Prostate gland (tissue), 2 donors: ENCODE measurements around the gene PLCE1. TPM values are rescaled to one million over a fixed set of nuclear protein-coding genes. Genes with fewer than 3 reads are reported as not detected.

Experiments
- DNase-seq: peaks from one replicate; pipeline ENCODE4 v3.0.0-alpha.2; 2019; ENCODE audit warnings: low spot score
- H3K27ac ChIP-seq, 2 donors: fragments of 200-600 bp; sonication (generic); 2 replicates each; pipeline ENCODE4 v1.5.1; 2017 to 2019
- H3K27me3 ChIP-seq: fragments of 200-600 bp; sonication (generic); replicated peaks from 2 replicates; pipeline ENCODE4 v1.5.1; 2019; ENCODE audit not compliant: insufficient read depth
- H3K36me3 ChIP-seq, 2 donors: fragments of 200-600 bp; sonication (generic); 1 replicate in 1 of 2; 2 replicates in 1 of 2; pipeline versions ENCODE4 v1.5.1 to v1.8.1; 2017 to 2019
- H3K4me1 ChIP-seq: fragments of 200-600 bp; sonication (generic); replicated peaks from 2 replicates; pipeline ENCODE4 v1.5.1; 2019
- H3K4me3 ChIP-seq, 2 donors: fragments of 200-600 bp; sonication (generic); 2 replicates each; pipeline ENCODE4 v1.5.1; 2017 to 2019
- H3K9me3 ChIP-seq: fragments of 200-600 bp; sonication (generic); 2 replicates; pipeline ENCODE4 v1.5.1; 2017
- POLR2A ChIP-seq: fragments of 450-650 bp; IDR thresholded peaks from one replicate; pipeline ENCODE4 v1.6.1; 2016; ENCODE audit warnings: antibody characterized with exemption, mild to moderate bottlenecking
- POLR2AphosphoS5 ChIP-seq: sonication (generic); formaldehyde crosslinking; IDR thresholded peaks from one replicate; pipeline ENCODE4 v1.6.1; 2017; ENCODE audit warnings: antibody characterized with exemption
- WGBS: methylation state at CpG from one replicate; pipeline ENCODE4 v1.1.5; 2018; 5-methylcytosine and 5-hydroxymethylcytosine counted together
- intact Hi-C: fragments of 100-400 bp; cut with DNase I; formaldehyde crosslinking; loops from one replicate; pipeline ENCODE4 v1.14.2; 2022
- total RNA-seq, 2 donors: library from RNA; depleted of rRNA; stranded (reverse); fragments of >200 nt; gene quantifications; one replicate each; pipeline ENCODE4 v1.1.0, GENCODE V29; 2016
- TF ChIP-seq, protein P1 (sequence below), 4 experiments: fragments of 200-600 bp in 2 of 4; fragments of 450-650 bp in 2 of 4; sonication (generic) in 2 of 4; IDR thresholded peaks; 1 replicate in 3 of 4; 2 replicates in 1 of 4; pipeline ENCODE4 v1.5.1; 2016 to 2019; ENCODE audit warnings: antibody characterized with exemption in 4 of 4, mild to moderate bottlenecking in 2 of 4, moderate library complexity in 2 of 4

PLCE1 gene
- total RNA-seq, 2 donors from 2014 or later, result 3.5 to 5.2 TPM

DNA sequence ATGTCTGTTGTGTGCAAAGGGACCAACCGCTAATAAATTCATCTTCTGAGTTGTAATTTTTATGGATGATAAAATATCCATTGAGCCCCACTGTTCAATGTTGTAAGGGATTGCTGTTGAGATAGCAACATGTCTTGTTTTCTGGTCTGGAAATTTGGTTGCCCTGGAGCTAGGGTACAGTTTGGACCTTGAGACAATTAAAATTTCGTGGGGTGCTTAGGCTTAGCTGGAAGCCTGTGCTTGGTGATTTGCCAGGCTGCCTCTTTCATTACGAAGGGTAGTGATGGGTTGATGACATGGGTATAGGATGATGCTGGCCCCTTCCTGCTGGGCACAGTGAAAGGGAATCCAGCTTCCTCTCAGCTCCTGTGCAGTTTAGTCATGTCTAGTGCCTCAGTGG is 43.6 kb downstream of the PLCE1 start:
- Histone ChIP-seq H3K27ac (no peak overlapping the region), H3K9me3 (no peaks in the 10 kb centered on the region), H3K27me3 (no peaks in the 10 kb centered on the region), H3K4me3 (no peak overlapping the region), H3K36me3 (no peaks in the 10 kb centered on the region), H3K4me1 (no peaks in the 10 kb centered on the region)
- TF ChIP-seq, protein P1, sequence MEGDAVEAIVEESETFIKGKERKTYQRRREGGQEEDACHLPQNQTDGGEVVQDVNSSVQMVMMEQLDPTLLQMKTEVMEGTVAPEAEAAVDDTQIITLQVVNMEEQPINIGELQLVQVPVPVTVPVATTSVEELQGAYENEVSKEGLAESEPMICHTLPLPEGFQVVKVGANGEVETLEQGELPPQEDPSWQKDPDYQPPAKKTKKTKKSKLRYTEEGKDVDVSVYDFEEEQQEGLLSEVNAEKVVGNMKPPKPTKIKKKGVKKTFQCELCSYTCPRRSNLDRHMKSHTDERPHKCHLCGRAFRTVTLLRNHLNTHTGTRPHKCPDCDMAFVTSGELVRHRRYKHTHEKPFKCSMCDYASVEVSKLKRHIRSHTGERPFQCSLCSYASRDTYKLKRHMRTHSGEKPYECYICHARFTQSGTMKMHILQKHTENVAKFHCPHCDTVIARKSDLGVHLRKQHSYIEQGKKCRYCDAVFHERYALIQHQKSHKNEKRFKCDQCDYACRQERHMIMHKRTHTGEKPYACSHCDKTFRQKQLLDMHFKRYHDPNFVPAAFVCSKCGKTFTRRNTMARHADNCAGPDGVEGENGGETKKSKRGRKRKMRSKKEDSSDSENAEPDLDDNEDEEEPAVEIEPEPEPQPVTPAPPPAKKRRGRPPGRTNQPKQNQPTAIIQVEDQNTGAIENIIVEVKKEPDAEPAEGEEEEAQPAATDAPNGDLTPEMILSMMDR (IDR thresholded peaks at IDR 0.05), result no peak
- TF ChIP-seq POLR2AphosphoS5, result no peak
- no peak for TF ChIP-seq POLR2A
- no peak for DNase-seq
- WGBS, result 48% methylated on average over 3 of the region's 3 CpGs
- intact Hi-C loops, result no loop called here

DNA sequence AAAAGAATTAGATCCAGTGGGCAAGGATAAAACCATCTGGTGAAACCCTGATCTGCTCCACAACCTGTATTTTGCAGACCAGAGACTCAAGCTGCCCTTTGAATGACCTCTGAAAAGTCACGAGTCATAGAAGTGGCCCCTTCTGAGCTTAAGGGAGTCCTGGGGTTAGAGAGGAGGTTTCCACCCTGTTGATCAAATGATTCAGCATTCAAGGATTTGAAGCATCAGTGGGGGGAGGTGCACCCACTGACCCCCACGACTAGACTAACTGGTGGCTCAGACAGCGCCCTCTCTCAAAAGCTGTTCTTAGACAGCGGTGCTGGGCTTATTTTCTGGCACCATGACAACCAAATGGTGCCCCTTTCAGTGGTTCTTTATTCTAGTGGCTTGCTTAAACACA is 44.3 kb downstream of the PLCE1 start:
- H3K4me3 ChIP-seq, result no peak overlapping the region
- H3K27ac ChIP-seq, result no peak overlapping the region
- DNase-seq, result no peak
- TF ChIP-seq POLR2A, result no peak
- TF ChIP-seq, protein P1 (IDR thresholded peaks at IDR 0.05), result no peak
- TF ChIP-seq POLR2AphosphoS5, result no peak
- H3K36me3 ChIP-seq, result no peaks in the 10 kb centered on the region
- no peaks in the 10 kb centered on the region for H3K9me3 ChIP-seq
- intact Hi-C loops, result no loop called here
- no peaks in the 10 kb centered on the region for H3K27me3 ChIP-seq
- no peaks in the 10 kb centered on the region for H3K4me1 ChIP-seq
- WGBS, result 80% methylated on average over 4 of the region's 4 CpGs

DNA sequence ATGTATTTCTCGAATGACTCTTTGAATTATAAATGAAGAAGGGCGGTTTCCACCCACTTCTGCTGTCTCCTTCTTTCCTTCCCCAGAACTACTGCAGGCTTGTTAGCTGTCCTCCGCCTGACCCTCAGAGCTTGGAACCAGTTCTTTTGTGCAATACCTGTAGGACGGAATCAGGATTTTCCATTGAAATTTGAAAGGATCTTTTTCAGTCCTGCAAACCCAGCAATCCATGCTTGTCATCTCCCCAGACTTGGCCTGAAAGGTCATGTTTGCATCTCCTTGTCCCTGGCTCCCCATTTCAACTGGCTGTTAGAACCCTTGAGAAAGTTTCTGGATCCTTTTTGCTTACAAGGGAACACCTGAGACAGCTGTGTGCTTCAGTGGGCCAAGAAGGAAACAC is 47.5 kb downstream of the PLCE1 start:
- TF ChIP-seq POLR2AphosphoS5 (no peak), POLR2A (no peak)
- TF ChIP-seq, protein P1 (IDR thresholded peaks at IDR 0.05), result no peak
- WGBS, result 91% methylated on average over 4 of the region's 4 CpGs
- DNase-seq, result no peak
- no peaks in the 10 kb centered on the region for H3K36me3 ChIP-seq
- no peaks in the 10 kb centered on the region for H3K4me1 ChIP-seq
- H3K9me3 ChIP-seq, result no peaks in the 10 kb centered on the region
- no peak overlapping the region for H3K4me3 ChIP-seq
- intact Hi-C loops, result no loop called here
- H3K27ac ChIP-seq, result no peak overlapping the region
- H3K27me3 ChIP-seq, result no peaks in the 10 kb centered on the region

DNA sequence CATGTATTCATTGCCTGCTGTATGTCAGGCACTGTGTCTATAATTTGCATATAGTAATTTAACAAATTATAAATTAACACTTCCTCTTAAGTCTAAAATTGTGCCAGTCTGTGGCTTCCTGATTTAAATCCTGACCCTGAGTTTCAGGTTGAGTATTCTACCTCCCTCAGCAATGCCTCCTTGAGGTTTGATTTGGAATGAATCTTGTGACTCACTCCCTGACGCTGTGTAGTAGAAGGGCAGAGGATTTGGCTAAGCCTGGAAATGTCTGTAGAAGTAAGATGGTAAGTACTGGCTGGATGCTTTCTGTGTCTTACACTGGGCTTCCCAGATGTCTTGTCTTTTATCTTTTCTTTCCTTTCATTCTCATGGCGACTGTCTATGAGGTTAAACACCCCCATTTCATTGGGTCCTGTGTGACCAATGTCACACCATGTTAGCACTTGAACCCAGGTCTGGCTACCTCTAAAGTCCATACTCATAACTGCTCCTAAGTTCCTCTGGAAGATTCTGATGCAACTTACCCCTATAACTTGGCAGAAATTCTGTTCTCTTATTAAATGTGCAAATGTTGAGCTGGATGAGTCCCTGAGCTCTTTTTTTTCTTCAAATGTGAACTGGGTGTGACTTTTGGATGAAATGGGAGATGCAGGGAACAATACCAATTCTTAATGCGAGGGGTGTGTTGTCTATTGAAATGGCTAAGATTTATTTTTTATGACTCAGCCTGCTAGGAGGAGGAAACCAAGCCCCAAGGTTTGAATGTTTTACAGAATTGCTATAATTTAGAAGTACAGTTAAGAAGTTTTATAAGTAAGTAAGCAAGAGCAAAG is 48.5 kb downstream of the PLCE1 start:
- no peak for DNase-seq
- no peak for TF ChIP-seq POLR2AphosphoS5
- no peak for TF ChIP-seq POLR2A
- TF ChIP-seq, protein P1 (IDR thresholded peaks at IDR 0.05), result no peak
- H3K9me3 ChIP-seq, result no peaks in the 10 kb centered on the region
- WGBS, result 32% methylated on average over 3 of the region's 3 CpGs
- H3K27ac ChIP-seq, result no peak overlapping the region
- no peaks in the 10 kb centered on the region for H3K27me3 ChIP-seq
- no peaks in the 10 kb centered on the region for H3K4me1 ChIP-seq
- H3K4me3 ChIP-seq, result no peak overlapping the region
- H3K36me3 ChIP-seq, result no peaks in the 10 kb centered on the region
- intact Hi-C loops, result no loop called here

DNA sequence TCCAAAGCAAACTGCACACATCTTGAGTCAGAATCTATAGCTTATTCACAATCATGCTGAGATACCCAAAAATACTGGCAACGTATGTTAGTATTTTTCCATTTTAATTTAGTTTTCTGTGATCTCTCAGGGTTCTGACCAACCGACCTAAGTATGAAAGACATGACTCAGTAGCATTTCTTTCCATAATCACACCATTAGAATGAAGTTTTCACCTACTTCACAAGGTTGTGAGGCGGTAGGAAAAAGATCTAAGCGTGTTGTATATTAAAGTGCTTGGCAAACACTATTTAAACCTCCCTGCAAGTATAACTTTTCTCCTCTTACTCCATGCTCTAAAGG is 49.1 kb downstream of the PLCE1 start:
- no peaks in the 10 kb centered on the region for H3K9me3 ChIP-seq
- no peaks in the 10 kb centered on the region for H3K36me3 ChIP-seq
- H3K27me3 ChIP-seq, result no peaks in the 10 kb centered on the region
- DNase-seq, result no peak
- no peak overlapping the region for H3K27ac ChIP-seq
- H3K4me1 ChIP-seq, result no peaks in the 10 kb centered on the region
- intact Hi-C loops, result no loop called here
- TF ChIP-seq, protein P1 (IDR thresholded peaks at IDR 0.05), result no peak
- TF ChIP-seq POLR2AphosphoS5, result no peak
- no peak for TF ChIP-seq POLR2A
- WGBS, result 22% methylated on average over 4 of the region's 4 CpGs
- no peak overlapping the region for H3K4me3 ChIP-seq
